T-cell (primary cell): ENCODE results near the gene OR5B17. TPM values are rescaled to one million over a fixed set of nuclear protein-coding genes. Genes with fewer than 3 reads are reported as not detected.

Experiments
- ATAC-seq, 4 experiments: fragments of 200-7000 bp in 3 of 4; fragments of 150-1000 bp in 1 of 4; cut with Tn5 transposase; replicated peaks in 1 of 4; 1 replicate in 3 of 4; 2 replicates in 1 of 4; pipeline ENCODE4 v1.10.0; 2021; ENCODE audit warnings: moderate library complexity in 3 of 4, mild to moderate bottlenecking in 2 of 4, moderate number of reproducible peaks in 1 of 4
- CTCF ChIA-PET, 2 donors: fragments of 300-600 bp; sonication (Branson Sonifier 250); formaldehyde crosslinking; loops; one replicate each; lab custom pipeline; 2022; ENCODE audit warnings: antibody characterized with exemption in 2 of 2; lab: Charles Lee
- POLR2A ChIA-PET, 2 donors: fragments of 300-600 bp; sonication (Branson Sonifier 250); formaldehyde crosslinking; loops; one replicate each; lab custom pipeline; 2022; ENCODE audit warnings: antibody characterized with exemption in 2 of 2; lab: Charles Lee
- DNase-seq, 35 experiments: peaks; one replicate each; pipeline versions ENCODE4 v3.0.0 to v3.0.0-alpha.2; 2013 to 2023
- H3K27ac ChIP-seq: one replicate; pipeline ENCODE4 v1.5.1; 2013; ENCODE audit warnings: low read length
- H3K27me3 ChIP-seq, 2 experiments: replicated peaks in 1 of 2; 1 replicate in 1 of 2; 2 replicates in 1 of 2; pipeline versions ENCODE4 v1.6.1 to v1.7.0; 2013; ENCODE audit warnings: low read length in 1 of 2, mixed read lengths in 1 of 2; ENCODE audit not compliant: control insufficient read depth in 2 of 2, insufficient read depth in 2 of 2; ENCODE audit errors: extremely low read depth in 1 of 2
- H3K36me3 ChIP-seq, 2 donors: 1 replicate in 1 of 2; 2 replicates in 1 of 2; pipeline versions ENCODE4 v1.6.1 to v1.7.0; 2013; ENCODE audit warnings: low read length in 1 of 2; ENCODE audit not compliant: control insufficient read depth in 2 of 2, insufficient read depth in 1 of 2; ENCODE audit errors: extremely low read depth in 1 of 2
- H3K4me1 ChIP-seq, 2 experiments: 1 replicate in 1 of 2; 2 replicates in 1 of 2; pipeline versions ENCODE4 v1.6.1 to v1.7.0; 2013; ENCODE audit warnings: low read length in 2 of 2, mixed read lengths in 1 of 2; ENCODE audit not compliant: insufficient read depth in 2 of 2, control insufficient read depth in 1 of 2; ENCODE audit errors: extremely low read depth in 1 of 2
- H3K4me3 ChIP-seq, 2 donors: 1 replicate in 1 of 2; 2 replicates in 1 of 2; pipeline versions ENCODE4 v1.5.1 to v1.7.0; 2013; ENCODE audit warnings: mild to moderate bottlenecking in 2 of 2, low read length in 1 of 2, moderate library complexity in 1 of 2; ENCODE audit not compliant: control insufficient read depth in 1 of 2; ENCODE audit errors: extremely low read depth in 1 of 2
- H3K9me3 ChIP-seq: 2 replicates; pipeline ENCODE4 v1.7.0; 2013
- H3K27ac Mint-ChIP-seq, 2 donors: one replicate each; pipeline ENCODE4 v1.8.0; 2020 to 2021; ENCODE audit warnings: mild to moderate bottlenecking in 2 of 2, mixed read lengths in 2 of 2
- H3K27me3 Mint-ChIP-seq, 2 donors: one replicate each; pipeline ENCODE4 v1.8.0; 2021 to 2022; ENCODE audit warnings: mixed read lengths in 2 of 2
- H3K36me3 Mint-ChIP-seq: one replicate; pipeline ENCODE4 v1.8.0; 2021; ENCODE audit warnings: mixed read lengths
- H3K4me1 Mint-ChIP-seq, 3 donors: one replicate each; pipeline ENCODE4 v1.8.0; 2020 to 2022; ENCODE audit warnings: mixed read lengths in 3 of 3, mild to moderate bottlenecking in 1 of 3
- H3K4me3 Mint-ChIP-seq, 3 donors: one replicate each; pipeline ENCODE4 v1.8.0; 2020 to 2022; ENCODE audit warnings: mild to moderate bottlenecking in 3 of 3, mixed read lengths in 3 of 3, moderate library complexity in 3 of 3
- H3K9me3 Mint-ChIP-seq, 3 donors: one replicate each; pipeline ENCODE4 v1.8.0; 2020 to 2022; ENCODE audit warnings: mixed read lengths in 3 of 3
- WGBS: methylation state at CpG from one replicate; pipeline ENCODE4 v1.1.5; 2013; ENCODE audit warnings: missing lambda C conversion rate; ENCODE audit not compliant: insufficient coverage; 5-methylcytosine and 5-hydroxymethylcytosine counted together
- total RNA-seq, 35 experiments: library from RNA in 6 of 35; stranded (reverse) in 6 of 35; fragments of 120-200 nt in 1 of 35; gene quantifications; one replicate each; pipeline versions ENCODE4 v1.2.1 to v1.2.4 and lab custom pipeline; 2013 to 2026

OR5B17 gene
- total RNA-seq, 5 donors from 2014 or later (not counting 1 experiment from before 2014, with no cell fraction given), result not detected

DNA sequence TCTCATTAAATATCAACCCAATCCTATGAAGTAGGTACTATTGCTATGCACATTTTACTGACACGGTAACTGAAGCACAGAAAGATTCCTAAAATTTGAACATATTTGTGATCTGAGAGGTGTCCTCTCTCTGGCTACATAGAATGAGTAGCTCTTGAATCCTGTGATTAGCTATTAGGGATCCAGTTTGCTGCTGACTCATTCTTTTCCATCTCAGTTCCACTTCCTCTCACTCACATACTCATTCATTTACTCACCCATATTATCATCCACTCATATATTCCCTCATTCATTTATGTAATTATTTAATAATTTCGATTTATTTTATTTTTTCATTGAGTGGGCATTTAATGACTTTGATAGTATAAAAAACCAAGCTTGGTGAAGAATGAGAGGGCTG lies 42.7 kb downstream of the OR5B17 start:
- Mint-ChIP-seq H3K4me1 (no peaks in the 10 kb centered on the region), H3K36me3 (no peaks in the 10 kb centered on the region), H3K27ac (no peak overlapping the region), H3K4me3 (no peak overlapping the region), H3K9me3 (peaks cover 0 to 10% (median 7%) of the 10 kb centered on the region in 3 donors), H3K27me3 (peaks cover 4 to 14% of the 10 kb centered on the region in 2 donors)
- no peaks in the 10 kb centered on the region for H3K36me3 ChIP-seq
- H3K9me3 ChIP-seq, result no peaks in the 10 kb centered on the region
- no peak overlapping the region for H3K4me3 ChIP-seq
- no peaks in the 10 kb centered on the region for H3K27me3 ChIP-seq
- no peaks in the 10 kb centered on the region for H3K4me1 ChIP-seq
- POLR2A ChIA-PET, result interaction anchor here in 1 of 2 donors (0.7 kb wide), 1 partner anchor 709 kb away, joined by 4 read pairs; no protein-coding TSS in a partner anchor
- no peak overlapping the region for H3K27ac ChIP-seq
- WGBS, result no CpG with 5 or more reads among the region's 2 CpGs
- CTCF ChIA-PET, result no interaction called here
- DNase-seq (no peak), ATAC-seq (no peak)

Other genes with a start within 250 kb of the OR5B17 start
- not detected for gene OR9I1, start 233.5 kb downstream of the OR5B17 start, total RNA-seq
- not detected for gene OR9Q2, start 170.0 kb downstream of the OR5B17 start, total RNA-seq
- gene OR1S2, start 154.9 kb downstream of the OR5B17 start, total RNA-seq, result not detected
- gene OR1S1, start 146.3 kb downstream of the OR5B17 start, total RNA-seq, result not detected
- not detected for gene OR10Q1, start 130.2 kb downstream of the OR5B17 start, total RNA-seq
- gene OR10W1, start 90.8 kb downstream of the OR5B17 start, total RNA-seq, result not detected
- not detected for gene OR5B3, start 47.8 kb upstream of the OR5B17 start, total RNA-seq
- not detected for gene OR5B2, start 69.1 kb upstream of the OR5B17 start, total RNA-seq
- gene OR5B12, start 83.2 kb upstream of the OR5B17 start, total RNA-seq, result under 1 TPM in 3 of 5 donors, not detected in 2; 0.26 to 0.35 (median 0.35) TPM
- gene OR5B21, start 149.0 kb upstream of the OR5B17 start, total RNA-seq, result under 1 TPM in 4 of 5 donors, not detected in 1; 0.46 to 0.95 (median 0.72) TPM
- 100 to 1,000 TPM in 3 of 5 donors, 10 to 100 TPM in 2; 86.8 to 158 (median 142) TPM for gene LPXN, start 216.8 kb upstream of the OR5B17 start, total RNA-seq
- 10 to 100 TPM; 32.2 to 41.7 (median 34.0) TPM for gene ZFP91, start 220.0 kb upstream of the OR5B17 start, total RNA-seq